GM13977 (cell line): ENCODE measurements around the gene NCOA7.

Experiments used
- DNase-seq: peaks from one replicate; pipeline ENCODE4 v3.0.0; 2012; ENCODE audit warnings: low spot score
- CTCF ChIP-seq: IDR thresholded peaks from 2 replicates; pipeline ENCODE4 v1.5.1; 2012; ENCODE audit warnings: mild to moderate bottlenecking, control low read depth; ENCODE audit not compliant: insufficient read depth; ENCODE audit errors: extremely low read depth, missing control alignments
- in situ Hi-C: fragments of 300-500 bp; cut with MboI; formaldehyde crosslinking; loops from one replicate; pipeline ENCODE4 v1.12.0; 2022; ENCODE audit warnings: low sequenced_read_pairs, low pct_unique_long_range_greater_than_20kb, mixed read lengths, inconsistent platforms; ENCODE audit not compliant: unreplicated experiment

NCOA7 gene

GRCh38 chr6:125868678-125869395 is 78.1 kb downstream of the NCOA7 start:
- no peak for DNase-seq
- no peak for TF ChIP-seq CTCF

GRCh38 chr6:125869427-125869826 is 78.7 kb downstream of the NCOA7 start:
- no peak for TF ChIP-seq CTCF
- in situ Hi-C loops: no loop called here
- DNase-seq: no peak

More at GRCh38 chr6:125868678-125869395, 78.1 kb downstream of the NCOA7 start:
- in situ Hi-C loops: no loop called here

DNA sequence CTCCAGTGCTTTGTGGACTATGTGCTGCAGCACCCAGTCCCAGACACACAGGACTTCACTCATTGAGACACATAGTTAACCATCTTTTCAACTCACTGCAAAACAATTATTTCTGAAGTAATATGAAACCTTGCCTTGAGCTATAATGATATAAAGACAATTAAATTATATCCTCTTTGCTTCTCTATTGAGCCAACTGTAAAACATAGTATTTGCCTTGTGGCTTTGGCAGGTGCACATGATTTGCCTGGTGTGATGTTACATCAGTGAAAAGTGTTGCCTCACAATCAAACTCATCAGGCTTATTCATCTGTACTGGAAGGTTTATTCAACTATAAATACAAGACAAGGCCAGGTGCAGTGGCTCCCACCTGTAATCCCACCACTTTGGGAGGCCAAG is 80.6 kb downstream of the NCOA7 start:
- in situ Hi-C loops: no loop called here

DNA sequence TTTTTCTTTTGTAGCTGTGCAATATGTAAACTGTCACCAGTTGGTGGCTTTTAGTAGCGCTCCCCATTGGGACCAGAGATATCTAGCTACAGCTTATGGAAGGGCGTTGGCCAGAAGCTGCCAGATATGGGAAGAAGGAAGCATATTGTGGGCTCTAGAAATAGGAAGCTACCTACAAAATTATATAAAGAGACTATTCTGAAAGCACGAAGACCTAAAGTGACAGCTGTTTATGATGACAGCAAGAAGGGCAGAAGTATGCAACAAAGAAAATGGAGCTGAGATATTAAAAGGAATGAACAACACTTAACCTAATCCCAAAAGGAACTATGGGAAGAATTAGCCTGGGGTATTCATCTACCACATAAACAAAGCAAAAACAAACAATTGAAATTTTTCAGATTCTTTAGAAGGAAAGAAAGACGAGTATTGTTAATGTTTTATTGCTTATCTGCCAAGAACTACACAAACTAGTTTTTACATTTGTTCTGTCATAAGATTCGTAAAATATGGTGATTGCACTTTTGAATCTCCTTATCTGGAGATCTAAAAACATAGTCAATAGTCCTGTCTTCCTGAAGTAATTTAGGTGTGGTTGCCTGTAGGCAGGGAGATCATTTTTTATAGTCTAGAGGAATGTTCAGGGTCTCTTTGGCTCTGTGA is 81.6 kb downstream of the NCOA7 start:
- no peak for TF ChIP-seq CTCF
- DNase-seq: no peak
- in situ Hi-C loops: no loop called here

More for the DNA sequence above, 80.6 kb downstream of the NCOA7 start:
- DNase-seq: no peak
- no peak for TF ChIP-seq CTCF

- no peak for TF ChIP-seq CTCF
- in situ Hi-C loops: no loop called here
Observed at GRCh38 chr6:125882243-125882642, 91.5 kb downstream of the NCOA7 start.

GRCh38 chr6:125884634-125885371 is 94.0 kb downstream of the NCOA7 start:
- in situ Hi-C loops: no loop called here
- DNase-seq: no peak
- TF ChIP-seq CTCF: no peak

More at GRCh38 chr6:125882243-125882642, 91.5 kb downstream of the NCOA7 start:
- no peak for DNase-seq
